GM18858 (cell line): ENCODE results near the gene TIMM13.

Experiments used
- ATAC-seq: cut with Tn5 transposase; IDR thresholded peaks from one replicate; pipeline ENCODE4 v1.9.1; 2021; ENCODE audit not compliant: unreplicated experiment

The TIMM13 gene

GRCh38 chr19:2387367-2388288 is 39.8 kb downstream of the TIMM13 start:
- no peak for ATAC-seq

- ATAC-seq = no peak
Observed at GRCh38 chr19:2385053-2385721, 42.2 kb downstream of the TIMM13 start.

- no peak for ATAC-seq
Observed at GRCh38 chr19:2382530-2383222, 44.7 kb downstream of the TIMM13 start.

- no peak for ATAC-seq
Observed at GRCh38 chr19:2381148-2381820, 46.1 kb downstream of the TIMM13 start.

- no peak for ATAC-seq
Observed at GRCh38 chr19:2380567-2380966, 46.8 kb downstream of the TIMM13 start.

- ATAC-seq = no peak
Observed at GRCh38 chr19:2376784-2377519, 50.4 kb downstream of the TIMM13 start.
